Neural progenitor cell (in vitro differentiated cells): ENCODE results near the gene LIG1.

Source experiments
- EZH2 ChIP-seq: fragments of 200-600 bp; sonication (generic); IDR thresholded peaks from 2 replicates; pipeline ENCODE4 v1.6.1; 2017; ENCODE audit warnings: antibody characterized with exemption, mild to moderate bottlenecking, moderate library complexity
- EZH2phosphoT487 ChIP-seq: fragments of 200-600 bp; sonication (generic); IDR thresholded peaks from 2 replicates; pipeline ENCODE4 v1.6.1; 2017; ENCODE audit warnings: antibody characterized with exemption
- TF ChIP-seq, protein P1 (sequence below): fragments of 200-600 bp; sonication (generic); IDR thresholded peaks from 2 replicates; pipeline ENCODE4 v1.5.1; 2017; ENCODE audit warnings: antibody characterized with exemption, mild to moderate bottlenecking

DNA sequence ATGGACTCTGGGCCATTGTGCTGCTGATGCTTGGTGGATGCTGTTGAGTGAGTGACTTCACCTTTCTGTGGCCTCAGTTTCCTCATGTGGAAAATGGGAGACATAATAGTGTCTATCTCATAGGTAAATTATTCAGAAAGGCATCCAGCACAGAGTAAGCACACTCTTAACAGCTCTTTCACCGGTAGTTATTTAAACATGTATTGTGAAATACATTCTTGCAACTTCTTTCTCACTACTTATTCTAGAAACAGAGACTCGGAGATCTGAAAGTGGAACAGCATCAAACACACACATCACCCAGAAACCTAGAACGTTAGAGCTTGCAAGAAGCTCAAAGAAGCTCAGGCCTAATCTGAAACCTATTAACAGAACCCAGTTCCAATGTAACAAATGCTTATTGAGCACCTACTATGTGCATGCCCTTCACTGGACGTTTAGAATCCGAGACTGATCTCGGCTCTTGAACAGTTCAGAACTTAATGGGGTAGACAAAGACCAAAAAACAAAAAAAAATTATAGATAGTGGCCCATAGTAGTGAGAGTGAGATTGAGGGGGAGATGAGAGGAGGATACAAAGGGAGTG lies 4.4 kb upstream of the LIG1 start:
- TF ChIP-seq EZH2phosphoT487 (no peak), EZH2 (no peak)
- TF ChIP-seq, protein P1, sequence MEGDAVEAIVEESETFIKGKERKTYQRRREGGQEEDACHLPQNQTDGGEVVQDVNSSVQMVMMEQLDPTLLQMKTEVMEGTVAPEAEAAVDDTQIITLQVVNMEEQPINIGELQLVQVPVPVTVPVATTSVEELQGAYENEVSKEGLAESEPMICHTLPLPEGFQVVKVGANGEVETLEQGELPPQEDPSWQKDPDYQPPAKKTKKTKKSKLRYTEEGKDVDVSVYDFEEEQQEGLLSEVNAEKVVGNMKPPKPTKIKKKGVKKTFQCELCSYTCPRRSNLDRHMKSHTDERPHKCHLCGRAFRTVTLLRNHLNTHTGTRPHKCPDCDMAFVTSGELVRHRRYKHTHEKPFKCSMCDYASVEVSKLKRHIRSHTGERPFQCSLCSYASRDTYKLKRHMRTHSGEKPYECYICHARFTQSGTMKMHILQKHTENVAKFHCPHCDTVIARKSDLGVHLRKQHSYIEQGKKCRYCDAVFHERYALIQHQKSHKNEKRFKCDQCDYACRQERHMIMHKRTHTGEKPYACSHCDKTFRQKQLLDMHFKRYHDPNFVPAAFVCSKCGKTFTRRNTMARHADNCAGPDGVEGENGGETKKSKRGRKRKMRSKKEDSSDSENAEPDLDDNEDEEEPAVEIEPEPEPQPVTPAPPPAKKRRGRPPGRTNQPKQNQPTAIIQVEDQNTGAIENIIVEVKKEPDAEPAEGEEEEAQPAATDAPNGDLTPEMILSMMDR: no peak
